Measurements from ENCODE around the gene EFHC1. TPM values are rescaled to one million over a fixed set of nuclear protein-coding genes. Genes with fewer than 3 reads are reported as not detected.

EFHC1 gene
- total RNA-seq, 4 donors from 2014 or later, result 10.2 to 33.0 (median 20.8) TPM

DNA sequence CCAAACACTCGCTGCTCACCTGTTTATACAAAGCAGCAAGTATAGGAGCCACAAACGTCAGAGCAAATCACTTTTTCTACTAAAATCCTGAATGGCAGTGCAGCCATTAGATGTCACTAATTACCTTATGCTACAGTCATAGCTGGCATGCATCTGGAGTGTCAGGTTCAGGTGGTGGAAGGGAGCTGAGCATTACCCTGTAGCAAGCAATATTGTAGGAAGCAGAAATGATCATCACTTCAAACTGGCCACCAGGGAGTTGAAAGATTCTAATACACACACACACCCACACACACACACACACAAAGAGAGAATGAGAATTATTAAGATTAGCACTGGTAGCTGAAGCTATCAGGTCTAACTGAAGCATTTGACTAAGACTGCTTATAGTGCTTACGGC, 75.8 kb downstream of the EFHC1 start:
- DNase-seq (ENCODE audit: low spot score) (no peak), ATAC-seq (ENCODE audit: low FRiP score) (no peak)
- TF ChIP-seq, protein P1, sequence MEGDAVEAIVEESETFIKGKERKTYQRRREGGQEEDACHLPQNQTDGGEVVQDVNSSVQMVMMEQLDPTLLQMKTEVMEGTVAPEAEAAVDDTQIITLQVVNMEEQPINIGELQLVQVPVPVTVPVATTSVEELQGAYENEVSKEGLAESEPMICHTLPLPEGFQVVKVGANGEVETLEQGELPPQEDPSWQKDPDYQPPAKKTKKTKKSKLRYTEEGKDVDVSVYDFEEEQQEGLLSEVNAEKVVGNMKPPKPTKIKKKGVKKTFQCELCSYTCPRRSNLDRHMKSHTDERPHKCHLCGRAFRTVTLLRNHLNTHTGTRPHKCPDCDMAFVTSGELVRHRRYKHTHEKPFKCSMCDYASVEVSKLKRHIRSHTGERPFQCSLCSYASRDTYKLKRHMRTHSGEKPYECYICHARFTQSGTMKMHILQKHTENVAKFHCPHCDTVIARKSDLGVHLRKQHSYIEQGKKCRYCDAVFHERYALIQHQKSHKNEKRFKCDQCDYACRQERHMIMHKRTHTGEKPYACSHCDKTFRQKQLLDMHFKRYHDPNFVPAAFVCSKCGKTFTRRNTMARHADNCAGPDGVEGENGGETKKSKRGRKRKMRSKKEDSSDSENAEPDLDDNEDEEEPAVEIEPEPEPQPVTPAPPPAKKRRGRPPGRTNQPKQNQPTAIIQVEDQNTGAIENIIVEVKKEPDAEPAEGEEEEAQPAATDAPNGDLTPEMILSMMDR (IDR thresholded peaks at IDR 0.05), result no peak

DNA sequence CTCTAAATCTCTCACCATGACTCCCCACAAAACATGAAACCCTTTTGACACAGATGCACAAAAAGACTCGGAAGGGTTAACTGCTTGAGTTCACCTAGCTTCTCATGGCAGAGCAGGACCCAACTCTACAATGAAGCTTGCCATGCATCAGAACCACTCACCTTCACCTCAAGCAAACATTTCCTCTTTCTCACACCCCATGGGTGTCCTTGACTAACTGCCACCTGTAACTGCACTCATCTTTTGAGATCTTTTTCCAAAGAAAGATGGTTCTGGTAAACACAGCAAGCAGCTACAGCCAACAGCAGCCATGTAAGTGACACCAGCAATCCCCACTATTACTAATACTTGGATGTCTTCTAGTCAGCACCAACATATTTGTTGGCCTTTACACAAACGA, 76.5 kb downstream of the EFHC1 start:
- DNase-seq (ENCODE audit: low spot score), result no peak
- TF ChIP-seq, protein P1 (IDR thresholded peaks at IDR 0.05), result no peak
- no peak for ATAC-seq (ENCODE audit: low FRiP score)

DNA sequence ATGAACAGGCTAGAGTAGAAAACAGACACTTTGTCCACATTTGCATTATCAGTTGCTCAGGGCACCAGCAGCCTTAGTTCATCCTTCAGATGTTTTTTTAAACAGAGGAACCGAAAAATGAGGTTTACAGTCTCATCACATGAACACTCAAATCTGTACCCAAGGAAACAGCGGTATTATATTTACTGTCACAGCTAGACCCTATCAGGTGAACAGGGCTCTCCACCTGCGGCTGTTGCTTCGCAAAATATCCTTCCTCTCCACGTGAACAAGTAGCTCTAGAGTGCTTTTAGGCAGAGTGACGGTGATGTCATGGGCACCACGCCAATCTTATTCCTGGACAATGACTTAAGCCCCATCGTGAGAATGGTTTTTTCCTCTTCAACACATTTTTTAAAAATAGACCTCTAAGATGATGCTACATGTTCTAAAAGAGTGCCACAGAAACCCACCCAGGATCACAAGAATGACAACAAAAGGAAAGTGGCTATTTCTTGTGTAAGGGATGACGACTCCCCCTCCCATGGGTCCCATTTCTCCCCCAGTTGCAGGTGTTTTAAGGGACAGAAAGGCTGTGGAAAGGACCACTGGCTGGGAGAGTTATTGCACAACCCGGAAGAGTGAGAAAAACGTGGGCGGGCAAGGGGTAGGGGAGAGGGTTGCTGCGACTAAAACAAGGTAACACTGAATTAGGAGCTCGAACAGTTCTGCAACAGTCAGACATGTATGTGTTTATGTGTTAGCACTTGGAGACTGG, 77.7 kb downstream of the EFHC1 start:
- DNase-seq (ENCODE audit: low spot score), result no peak
- ATAC-seq (ENCODE audit: low FRiP score), result no peak
- TF ChIP-seq, protein P1 (IDR thresholded peaks at IDR 0.05), result no peak

DNA sequence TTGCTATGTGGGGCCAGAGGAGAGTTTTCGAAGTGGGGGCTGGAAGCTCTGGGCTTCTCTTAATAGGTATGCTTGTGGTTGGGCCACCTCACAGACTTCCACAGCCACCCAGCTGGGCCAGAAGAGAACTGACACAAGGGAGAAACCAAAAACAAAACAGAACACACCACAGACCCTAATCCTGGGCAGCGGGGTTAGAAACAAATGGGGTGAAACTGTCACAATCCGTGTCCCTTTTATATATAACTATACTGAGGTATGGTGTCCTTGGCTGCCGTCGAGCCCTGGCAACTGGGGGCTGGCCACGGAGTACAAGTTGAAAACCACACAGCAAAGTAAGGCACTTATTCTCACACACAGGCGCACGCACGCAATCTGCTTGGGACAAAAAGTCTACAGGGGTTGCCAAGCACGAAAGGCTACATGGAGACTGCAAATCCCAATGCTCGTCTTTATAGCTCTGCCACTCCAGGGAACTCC, 78.4 kb downstream of the EFHC1 start:
- ATAC-seq (ENCODE audit: low FRiP score), result no peak
- DNase-seq (ENCODE audit: low spot score), result no peak
- TF ChIP-seq, protein P1 (IDR thresholded peaks at IDR 0.05), result no peak

DNA sequence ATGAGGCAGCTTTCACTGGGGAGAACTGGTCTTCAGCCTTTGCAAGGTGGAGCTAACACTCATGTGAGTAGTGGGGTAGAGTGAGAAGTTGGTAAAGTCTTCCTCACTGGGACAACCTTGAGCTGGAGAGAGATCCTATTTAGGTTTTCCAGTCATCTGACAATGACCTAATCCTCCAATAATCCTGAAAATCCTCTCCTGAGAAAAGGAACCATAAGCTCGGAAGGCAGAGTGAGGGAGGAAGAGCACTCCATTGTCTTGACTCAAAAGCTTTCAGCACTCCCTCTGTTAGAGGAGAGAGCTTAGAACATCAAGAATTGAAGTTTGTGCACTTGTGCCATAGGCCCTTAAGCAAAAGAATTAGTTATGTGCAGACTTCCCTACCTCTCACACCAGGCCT, 78.9 kb downstream of the EFHC1 start:
- DNase-seq (ENCODE audit: low spot score) (no peak), ATAC-seq (ENCODE audit: low FRiP score) (no peak)
- TF ChIP-seq, protein P1 (IDR thresholded peaks at IDR 0.05), result no peak

DNA sequence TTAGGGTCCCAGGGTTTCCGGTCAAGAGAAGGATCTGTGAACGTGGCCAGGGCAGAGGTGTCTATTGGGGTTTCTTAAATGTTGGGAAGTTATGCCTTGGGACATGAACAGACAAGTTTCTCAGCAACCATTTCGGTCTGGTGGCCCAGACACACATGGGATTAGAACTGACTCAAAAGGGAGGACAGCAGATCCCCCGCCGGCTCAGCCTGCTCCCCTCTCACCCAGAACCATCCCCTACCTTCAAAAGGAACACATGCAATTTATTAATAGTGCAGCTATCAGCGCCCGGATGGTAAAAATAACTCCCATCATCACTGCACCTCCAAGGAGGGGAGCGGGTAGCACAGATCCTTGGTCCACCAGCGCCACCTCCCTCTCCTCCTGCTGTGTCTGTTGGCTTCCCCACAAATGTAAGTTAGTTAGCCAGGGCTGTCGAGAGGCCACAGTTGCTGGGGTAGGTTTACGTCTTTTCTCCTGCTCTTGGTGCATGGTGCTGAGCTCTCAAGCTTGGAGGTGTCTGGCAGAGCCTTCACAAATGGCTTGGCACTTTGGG, 79.6 kb downstream of the EFHC1 start:
- ATAC-seq (ENCODE audit: low FRiP score), result no peak
- no peak for DNase-seq (ENCODE audit: low spot score)
- TF ChIP-seq, protein P1 (IDR thresholded peaks at IDR 0.05), result no peak

Data from omental fat pad (tissue), 4 donors.